Suppressor macrophage treated with lipopolysaccharide for 4 hours (primary cell): Measurements from ENCODE around the gene IL36G.

Experiments
- DNase-seq: peaks from one replicate; pipeline ENCODE4 v3.0.0-alpha.2; 2020

IL36G gene

GRCh38 chr2:113025737-113026136 lies 47.9 kb downstream of the IL36G start:
- peak; percentile 64 for DNase-seq

GRCh38 chr2:113027691-113028090 lies 49.9 kb downstream of the IL36G start:
- DNase-seq, result no peak

- DNase-seq, result peak; percentile 33
Observed at GRCh38 chr2:113028112-113028511, 50.3 kb downstream of the IL36G start.

- peak; percentile 33 for DNase-seq
Observed at GRCh38 chr2:113032737-113033136, 54.9 kb downstream of the IL36G start.

DNA sequence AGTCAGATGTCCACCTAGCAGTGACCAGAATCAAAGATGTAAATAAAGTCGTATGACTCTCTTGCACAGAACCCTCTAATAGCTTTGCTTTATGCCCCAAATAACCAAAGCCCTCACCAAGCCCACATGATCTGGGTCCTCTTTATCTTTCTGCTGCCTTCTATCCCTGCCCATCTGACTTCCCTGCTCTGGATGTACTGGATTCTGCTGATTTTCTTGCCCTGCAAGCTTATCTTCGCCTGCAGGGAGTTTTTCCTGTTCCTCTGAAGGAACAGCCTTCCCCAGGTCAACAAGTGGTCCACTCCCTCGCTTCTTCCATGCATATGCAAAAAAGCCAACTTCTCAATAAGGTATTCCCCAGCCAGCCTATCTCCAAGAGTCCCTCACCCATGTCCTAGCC lies 56.2 kb downstream of the IL36G start:
- DNase-seq, result no peak
